GM12872 (cell line): ENCODE results near the gene SPPL2A.

Source experiments
- TF ChIP-seq, protein P1 (sequence below): IDR thresholded peaks from 3 replicates; pipeline ENCODE4 v1.5.1; 2011; ENCODE audit warnings: low read depth, mild to moderate bottlenecking, low read length, moderate library complexity; ENCODE audit not compliant: insufficient read depth

Gene SPPL2A

DNA sequence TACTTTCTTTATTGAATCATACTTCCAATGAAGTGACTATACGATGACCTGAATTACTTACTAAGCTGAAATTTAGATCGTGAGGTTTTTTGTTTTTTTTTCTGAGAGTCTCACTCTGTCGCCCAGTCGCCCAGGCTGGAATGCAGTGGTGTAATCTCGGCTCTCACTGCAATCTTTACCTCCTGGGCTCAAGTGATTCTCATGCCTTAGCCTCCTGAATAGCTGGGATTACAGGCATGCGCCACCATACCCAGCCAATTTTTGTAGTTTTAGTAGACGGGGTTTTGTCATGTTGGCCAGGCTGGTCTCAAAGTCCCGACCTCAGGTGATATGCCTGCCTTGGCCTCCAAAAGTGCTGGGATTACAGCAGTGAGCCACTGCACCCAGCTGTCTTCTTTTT lies 28.7 kb downstream of the SPPL2A start:
- TF ChIP-seq, protein P1, sequence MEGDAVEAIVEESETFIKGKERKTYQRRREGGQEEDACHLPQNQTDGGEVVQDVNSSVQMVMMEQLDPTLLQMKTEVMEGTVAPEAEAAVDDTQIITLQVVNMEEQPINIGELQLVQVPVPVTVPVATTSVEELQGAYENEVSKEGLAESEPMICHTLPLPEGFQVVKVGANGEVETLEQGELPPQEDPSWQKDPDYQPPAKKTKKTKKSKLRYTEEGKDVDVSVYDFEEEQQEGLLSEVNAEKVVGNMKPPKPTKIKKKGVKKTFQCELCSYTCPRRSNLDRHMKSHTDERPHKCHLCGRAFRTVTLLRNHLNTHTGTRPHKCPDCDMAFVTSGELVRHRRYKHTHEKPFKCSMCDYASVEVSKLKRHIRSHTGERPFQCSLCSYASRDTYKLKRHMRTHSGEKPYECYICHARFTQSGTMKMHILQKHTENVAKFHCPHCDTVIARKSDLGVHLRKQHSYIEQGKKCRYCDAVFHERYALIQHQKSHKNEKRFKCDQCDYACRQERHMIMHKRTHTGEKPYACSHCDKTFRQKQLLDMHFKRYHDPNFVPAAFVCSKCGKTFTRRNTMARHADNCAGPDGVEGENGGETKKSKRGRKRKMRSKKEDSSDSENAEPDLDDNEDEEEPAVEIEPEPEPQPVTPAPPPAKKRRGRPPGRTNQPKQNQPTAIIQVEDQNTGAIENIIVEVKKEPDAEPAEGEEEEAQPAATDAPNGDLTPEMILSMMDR = no peak

- TF ChIP-seq, protein P1 = no peak
These were observed 30.4 kb downstream of the SPPL2A start for GRCh38 chr15:50735156-50735555.

GRCh38 chr15:50726315-50726714 lies 39.2 kb downstream of the SPPL2A start:
- TF ChIP-seq, protein P1 = no peak

- TF ChIP-seq, protein P1 = no peak
These were observed 46.8 kb downstream of the SPPL2A start for GRCh38 chr15:50718700-50719125.

DNA sequence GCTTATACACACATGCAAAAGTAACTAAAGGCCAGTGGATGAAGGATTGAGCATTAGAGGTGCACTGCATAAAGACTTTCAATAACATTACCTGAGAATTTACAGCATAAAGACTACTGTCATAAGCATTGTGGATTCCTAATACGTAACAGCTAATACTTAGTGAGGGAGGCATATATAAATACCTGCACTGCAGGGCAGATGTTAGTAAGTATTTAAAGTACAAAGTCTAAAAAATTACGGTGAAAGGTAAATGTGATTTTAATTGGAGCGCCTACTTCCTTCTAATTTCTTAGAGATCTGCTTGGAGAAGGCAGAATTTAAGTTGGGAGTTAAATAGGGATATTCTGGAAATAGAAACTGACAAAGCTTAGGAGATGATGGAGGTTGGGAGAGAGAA lies 53.5 kb downstream of the SPPL2A start:
- TF ChIP-seq, protein P1 = no peak

DNA sequence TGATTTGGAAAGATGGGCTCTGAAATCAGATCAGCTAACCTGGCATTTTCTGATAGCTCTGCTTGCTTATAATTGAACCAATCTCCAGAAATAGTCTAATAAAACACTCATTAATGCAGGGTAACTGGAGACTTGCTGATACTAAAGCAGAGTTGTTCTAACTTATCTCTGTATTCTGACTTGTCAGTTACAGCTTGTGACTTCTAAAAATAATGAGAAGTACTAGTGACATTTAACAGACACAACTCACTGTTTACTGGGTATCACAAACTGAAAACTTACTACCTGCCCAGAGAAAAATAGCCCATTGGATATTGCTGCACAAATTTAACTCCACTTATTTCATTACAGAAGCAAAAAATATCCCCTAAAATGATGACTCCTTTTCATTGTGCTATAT lies 54.9 kb downstream of the SPPL2A start:
- TF ChIP-seq, protein P1 = no peak

DNA sequence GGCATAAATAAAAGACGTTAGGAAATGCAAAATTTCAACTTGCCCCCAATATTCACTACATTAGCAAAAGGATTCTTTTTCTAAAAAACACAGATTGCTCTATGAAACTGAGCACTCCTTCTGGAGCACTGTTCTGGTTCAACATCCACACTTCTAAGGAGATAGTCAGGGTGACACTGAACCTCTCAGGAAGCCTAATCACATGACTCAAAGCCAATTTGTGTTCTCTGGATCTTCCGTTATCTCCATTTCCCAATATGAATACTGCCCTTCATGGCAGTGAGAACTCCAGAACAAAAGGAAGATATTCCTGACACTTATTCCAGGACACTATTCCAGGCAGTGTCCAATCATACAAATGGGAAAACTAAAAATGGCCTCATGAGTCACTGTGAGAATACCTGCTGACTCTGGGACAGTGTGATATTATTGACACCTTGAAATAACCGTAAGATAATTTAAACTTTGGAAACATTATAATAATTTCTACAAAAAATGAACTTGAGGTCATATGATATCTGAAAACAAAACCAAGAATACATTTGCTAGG lies 57.6 kb downstream of the SPPL2A start:
- TF ChIP-seq, protein P1 = no peak
